NCI-H748 (cell line): Measurements from ENCODE around the gene FKBP5.
"Not testable (repeated sequence)": the region's sequence is repeated elsewhere in the genome, so short reads cannot be mapped to it uniquely, and the experiment has no call there.

ENCODE experiments used
- DNase-seq: peaks from one replicate; lab custom pipeline; 2025; ENCODE audit not compliant: unreplicated experiment; lab: John Stamatoyannopoulos, UW

Gene FKBP5

DNA sequence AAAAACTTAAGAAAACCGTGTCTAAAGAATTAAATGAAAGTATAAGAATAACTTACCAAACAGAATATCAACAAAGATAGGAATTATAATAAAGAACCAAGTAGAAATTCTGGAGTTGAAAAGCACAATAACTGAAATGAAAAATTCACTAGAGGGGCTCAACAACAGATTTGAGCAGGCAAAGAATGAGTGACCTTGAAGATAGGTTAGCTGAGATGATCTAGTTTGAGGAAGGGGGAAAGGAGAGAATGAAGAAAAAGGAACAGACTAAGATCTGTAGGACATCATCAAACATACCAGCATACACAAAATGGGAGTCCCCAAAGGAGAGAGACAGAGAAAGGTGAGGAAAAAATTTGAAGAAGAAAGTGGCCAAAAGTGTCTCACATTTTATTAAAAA, 138.3 kb downstream of the FKBP5 start:
- no peak for DNase-seq

DNA sequence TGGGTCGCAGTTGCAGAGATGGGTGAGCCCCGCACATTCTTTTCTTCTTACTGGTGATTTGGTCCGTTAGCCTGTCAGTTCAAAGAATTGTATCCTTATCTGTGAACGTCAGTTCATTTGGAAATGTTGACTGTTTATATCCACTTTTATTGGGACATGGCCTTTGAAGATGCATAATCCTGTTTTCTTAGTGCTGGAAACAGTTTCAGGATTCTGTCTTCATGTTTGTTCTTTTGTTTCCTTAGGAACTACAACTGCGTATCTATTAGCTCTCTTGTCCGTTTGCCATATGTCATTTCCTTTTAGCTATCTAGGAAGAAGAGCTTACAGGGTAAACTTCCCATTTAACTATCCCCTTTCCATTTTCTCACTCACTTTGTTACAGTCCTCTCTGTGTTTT, 141.0 kb downstream of the FKBP5 start:
- no peak for DNase-seq

DNA sequence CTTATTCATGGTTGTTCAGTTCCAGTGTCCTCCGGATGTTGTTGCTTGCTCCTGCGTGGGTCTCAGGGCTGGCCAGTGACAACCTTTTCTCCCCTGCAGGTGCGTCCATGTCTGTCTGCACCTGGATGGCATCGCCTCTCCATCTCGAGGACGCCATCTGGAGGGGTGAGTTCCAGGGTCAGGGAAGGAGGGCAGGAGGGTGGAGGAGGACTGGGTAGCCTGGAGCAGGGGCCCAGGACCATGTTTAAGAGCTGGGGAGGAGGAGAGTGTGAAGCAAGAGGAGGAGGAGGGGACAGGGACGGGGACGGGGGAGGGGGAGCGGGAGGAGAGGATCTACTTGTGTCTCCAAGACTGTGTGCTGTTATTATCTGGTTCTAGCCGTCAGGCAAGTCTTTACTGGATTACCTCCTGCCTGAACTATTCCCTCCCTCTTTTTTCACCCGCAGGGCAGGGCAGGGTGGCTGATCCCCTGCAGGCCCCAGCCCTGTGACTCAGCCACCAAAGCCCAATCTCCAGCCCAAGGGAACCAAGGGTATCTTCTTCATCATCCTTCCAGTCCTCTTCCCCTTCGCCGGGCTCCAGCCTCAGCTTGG, 143.8 kb downstream of the FKBP5 start:
- DNase-seq, result no peak

DNA sequence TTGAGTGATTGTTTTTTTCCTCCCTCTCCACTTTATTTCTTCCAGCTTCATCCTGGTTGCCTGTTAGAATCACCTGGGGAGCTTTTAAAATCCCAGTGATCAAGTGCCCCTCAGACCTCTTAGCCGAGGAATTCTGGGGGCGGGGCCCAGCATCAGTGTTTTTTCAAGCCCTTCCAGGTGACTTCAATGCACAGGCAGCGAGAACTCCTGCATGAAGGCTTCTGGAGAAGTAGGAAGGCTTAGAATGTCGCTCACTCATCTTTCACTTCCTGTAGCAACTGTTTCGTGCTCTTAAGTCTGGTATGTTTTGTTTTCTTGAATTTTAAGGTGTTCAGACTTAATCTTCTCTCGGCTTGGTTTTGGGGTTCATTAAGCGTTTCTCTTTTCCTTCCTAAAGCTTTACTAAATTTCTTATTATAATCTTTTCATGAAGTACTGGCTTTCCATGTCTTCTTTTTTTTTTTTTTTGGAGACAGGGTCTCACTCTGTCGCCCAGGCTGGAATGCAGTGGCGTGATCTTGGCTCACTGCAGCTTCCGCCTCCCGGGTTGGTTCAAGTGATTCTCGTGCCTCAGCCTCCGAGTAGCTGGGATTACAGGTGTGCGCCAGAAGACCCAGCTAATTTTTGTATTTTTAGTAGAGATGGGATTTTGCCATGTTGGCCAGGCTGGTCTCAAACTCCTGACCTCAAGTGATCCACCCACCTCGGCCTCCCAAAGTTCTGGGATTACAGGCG, 145.1 kb downstream of the FKBP5 start:
- DNase-seq, result no peak

DNA sequence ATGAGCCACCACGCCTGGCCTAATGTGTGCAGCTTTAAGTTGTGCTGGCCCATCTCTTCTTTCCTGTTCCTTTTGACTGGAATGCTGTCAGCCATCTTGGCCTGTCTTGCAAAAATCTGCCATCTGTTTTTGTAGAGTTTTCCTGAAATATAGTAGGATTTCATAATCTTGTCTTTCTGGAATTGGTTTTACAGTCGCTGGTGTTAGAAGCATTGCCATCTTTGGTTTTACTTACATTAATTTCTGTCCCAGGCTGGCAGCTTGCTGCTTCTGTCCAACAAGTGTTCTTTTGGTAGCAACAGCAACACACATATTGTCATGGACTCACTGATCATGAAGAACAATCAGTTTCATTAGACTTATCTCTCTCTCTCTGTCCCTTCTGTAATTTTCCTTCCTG, 146.9 kb downstream of the FKBP5 start:
- no peak for DNase-seq

- DNase-seq, result no peak
These were observed 149.5 kb downstream of the FKBP5 start for GRCh38 chr6:35539223-35539622.

DNA sequence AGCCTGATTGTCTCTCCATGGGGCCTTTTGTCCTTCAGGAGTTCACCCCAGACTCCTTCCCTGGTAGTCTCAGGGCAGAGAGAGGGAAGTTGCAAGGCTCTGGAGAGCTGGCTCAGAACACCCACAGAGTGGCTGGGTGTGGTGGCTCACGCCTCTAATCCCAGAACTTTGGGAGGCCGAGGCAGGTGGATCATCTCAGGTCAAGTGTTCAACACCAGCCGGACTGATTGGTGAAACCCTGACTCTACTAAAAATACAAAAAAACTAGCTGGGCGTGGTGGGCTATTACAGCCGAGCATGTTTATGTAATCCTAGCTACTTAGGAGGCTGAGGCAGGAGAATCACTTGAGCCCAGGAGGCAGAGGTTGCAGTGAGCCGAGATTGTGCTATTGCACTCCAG, 152.9 kb downstream of the FKBP5 start:
- not testable (repeated sequence) for DNase-seq

DNA sequence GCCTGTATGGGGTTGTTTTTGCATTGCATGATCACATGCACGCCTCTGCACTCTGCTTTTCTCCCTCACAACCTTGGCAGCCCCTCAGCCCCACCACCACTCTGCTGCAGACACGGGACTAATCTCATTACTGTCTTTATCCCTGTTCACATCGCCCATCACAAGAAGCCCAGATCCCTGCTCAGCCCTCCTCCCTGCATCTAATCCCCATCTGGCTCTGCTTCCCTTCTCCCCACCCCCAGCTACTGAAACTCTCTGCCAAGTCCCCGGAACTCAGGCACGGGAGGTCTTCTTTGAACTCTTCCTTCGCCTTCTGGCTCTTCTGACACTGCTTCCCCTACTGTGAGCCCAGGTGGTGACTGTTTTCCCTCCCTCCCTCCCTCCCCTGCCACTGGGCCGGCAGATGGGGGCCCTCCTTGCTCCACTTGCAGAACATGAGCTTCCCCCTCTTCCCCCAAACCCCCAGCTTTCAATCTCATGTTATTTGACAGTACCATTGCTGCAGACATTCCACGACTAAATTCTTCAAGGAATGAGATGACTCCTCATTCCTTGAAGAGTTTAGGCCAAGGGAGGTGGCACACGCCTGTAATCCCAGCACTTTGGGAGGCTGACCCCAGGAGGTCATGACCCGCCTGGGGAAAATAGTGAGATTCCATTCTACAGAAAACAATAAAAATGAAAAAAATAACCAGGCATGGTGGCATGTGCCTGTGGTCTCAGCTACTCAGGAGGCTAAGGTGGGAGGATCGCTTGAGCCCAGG, 154.1 kb downstream of the FKBP5 start:
- DNase-seq, result no peak

DNA sequence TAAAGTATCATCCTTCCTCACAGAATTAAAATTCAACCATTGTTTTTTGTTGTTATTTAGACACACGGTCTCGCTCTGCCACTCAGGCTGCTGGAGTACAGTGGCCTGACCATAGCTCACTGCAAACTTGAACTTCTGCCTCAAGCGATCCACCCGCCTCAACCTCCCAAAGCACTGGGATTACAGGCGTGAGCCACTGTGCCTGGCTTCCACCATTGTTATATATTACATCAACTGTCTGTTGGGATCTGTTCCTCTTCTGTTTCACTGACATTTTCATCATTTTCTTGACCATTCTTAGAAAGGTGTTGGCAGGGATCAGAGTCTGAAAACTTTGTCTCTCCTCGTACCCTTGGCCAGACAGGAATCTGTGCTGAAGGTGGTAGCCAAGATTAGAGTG, 154.7 kb downstream of the FKBP5 start:
- no peak for DNase-seq

DNA sequence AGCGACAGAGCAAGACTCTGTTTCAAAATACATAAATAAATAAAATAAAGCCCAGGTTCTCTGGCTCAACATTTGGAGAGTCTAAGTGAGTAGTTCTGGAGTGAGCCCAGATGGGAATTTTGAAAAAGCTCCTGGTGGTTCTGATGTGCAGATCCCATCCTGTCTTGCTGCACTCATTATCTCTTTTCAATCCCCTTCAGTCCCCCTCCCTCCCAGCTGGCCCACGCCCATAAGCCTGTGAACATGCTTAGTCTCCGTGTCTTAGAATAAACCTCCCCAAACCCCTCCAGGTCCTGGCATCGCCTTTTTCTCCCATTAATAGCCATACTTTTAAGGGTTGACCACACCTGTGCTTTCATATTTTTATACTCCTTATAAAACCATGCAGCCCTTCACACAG, 156.6 kb downstream of the FKBP5 start:
- DNase-seq, result no peak

DNA sequence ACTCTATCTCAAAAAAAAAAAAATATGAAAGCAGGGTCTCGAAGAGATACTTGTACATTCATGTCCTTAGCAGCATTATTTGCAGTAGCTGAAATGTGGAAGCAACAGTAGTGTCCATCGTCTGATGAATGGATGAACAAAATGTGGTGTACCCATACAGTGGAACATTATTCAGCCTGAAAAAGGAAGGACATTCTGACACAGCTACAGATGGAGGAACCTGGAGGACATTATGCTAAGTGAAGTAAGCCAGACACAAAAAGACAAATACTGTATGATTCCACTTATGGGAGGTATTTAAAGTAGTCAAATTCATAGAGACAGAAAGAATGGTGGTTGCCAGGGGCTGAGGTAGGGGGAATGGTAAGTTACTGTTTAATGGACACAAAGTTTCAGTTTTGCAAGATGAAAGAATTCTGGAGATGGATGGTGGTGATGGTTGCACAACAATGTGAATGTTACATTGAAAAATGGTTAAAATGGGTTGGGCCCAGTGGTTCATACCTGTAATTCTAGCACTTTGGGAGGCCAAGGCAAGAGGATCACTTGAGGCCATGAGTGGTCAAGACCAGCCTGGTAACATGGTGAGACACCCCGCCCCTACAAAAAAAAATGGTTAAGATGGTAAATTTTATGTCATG, 164.2 kb downstream of the FKBP5 start:
- no peak for DNase-seq
